MM.1S (cell line): ENCODE measurements around the gene ACTBL2.

ENCODE experiments used
- DNase-seq: peaks from one replicate; pipeline ENCODE4 v3.0.0-alpha.2; 2015
- H2AFZ ChIP-seq: fragments of 300-600 bp; sonication (generic); 2 replicates; pipeline ENCODE4 v1.6.0; 2016; ENCODE audit warnings: antibody characterized with exemption, low read length
- H3F3A ChIP-seq: fragments of 300-600 bp; sonication (generic); 2 replicates; pipeline ENCODE4 v1.6.1; 2016; ENCODE audit warnings: mild to moderate bottlenecking, antibody characterized with exemption, low read length, moderate library complexity, mixed read lengths; ENCODE audit not compliant: insufficient read depth
- H3K27ac ChIP-seq: fragments of 300-600 bp; sonication (generic); 2 replicates; pipeline ENCODE4 v1.5.1; 2016; ENCODE audit warnings: mild to moderate bottlenecking, low read length
- H3K27me3 ChIP-seq: fragments of 300-600 bp; sonication (generic); replicated peaks from 2 replicates; pipeline ENCODE4 v1.6.0; 2016; ENCODE audit warnings: low read length; ENCODE audit not compliant: insufficient read depth
- H3K36me3 ChIP-seq: fragments of 300-600 bp; sonication (generic); replicated peaks from 2 replicates; pipeline ENCODE4 v1.6.1; 2016; ENCODE audit warnings: mild to moderate bottlenecking, low read length, mixed read lengths; ENCODE audit not compliant: insufficient read depth
- H3K4me1 ChIP-seq: fragments of 300-600 bp; sonication (generic); 2 replicates; pipeline ENCODE4 v1.6.1; 2016; ENCODE audit warnings: low read length, mixed read lengths
- H3K4me2 ChIP-seq: fragments of 300-600 bp; sonication (generic); 2 replicates; pipeline ENCODE4 v1.6.0; 2016; ENCODE audit warnings: low read depth, low read length
- H3K4me3 ChIP-seq: fragments of 300-600 bp; sonication (generic); 2 replicates; pipeline ENCODE4 v1.5.1; 2016; ENCODE audit warnings: low read length, mixed read lengths
- H3K79me2 ChIP-seq: fragments of 300-600 bp; sonication (generic); 2 replicates; pipeline ENCODE4 v1.6.1; 2016; ENCODE audit warnings: mixed run types, low read length, mixed read lengths
- H3K9ac ChIP-seq: fragments of 300-600 bp; sonication (generic); 2 replicates; pipeline ENCODE4 v1.6.1; 2016; ENCODE audit warnings: low read length, mixed read lengths
- H3K9me2 ChIP-seq: fragments of 300-600 bp; sonication (generic); replicated peaks from 2 replicates; pipeline ENCODE4 v1.6.1; 2016; ENCODE audit warnings: mild to moderate bottlenecking, low read length, mixed read lengths; ENCODE audit not compliant: insufficient read depth
- H3K9me3 ChIP-seq: fragments of 300-600 bp; sonication (generic); replicated peaks from 2 replicates; pipeline ENCODE4 v1.6.1; 2016; ENCODE audit warnings: mild to moderate bottlenecking, low read length, mixed read lengths; ENCODE audit not compliant: insufficient read depth
- H4K20me1 ChIP-seq: fragments of 300-600 bp; sonication (generic); 2 replicates; pipeline ENCODE4 v1.6.1; 2016; ENCODE audit warnings: mild to moderate bottlenecking, low read length, moderate library complexity, mixed read lengths; ENCODE audit not compliant: insufficient read depth
- EZH2 ChIP-seq: fragments of 300-600 bp; sonication (generic); optimal IDR thresholded peaks from 2 replicates; pipeline ENCODE3; 2017; ENCODE audit warnings: low read depth, mild to moderate bottlenecking, antibody characterized with exemption, low read length, mixed read lengths
- EZH2phosphoT487 ChIP-seq: fragments of 300-600 bp; sonication (generic); IDR thresholded peaks from 2 replicates; pipeline ENCODE4 v1.6.1; 2018; ENCODE audit warnings: antibody characterized with exemption, low read length
- TF ChIP-seq, protein P1 (sequence below): fragments of 300-600 bp; sonication (generic); IDR thresholded peaks from 2 replicates; pipeline ENCODE4 v1.5.1; 2016; ENCODE audit warnings: antibody characterized with exemption, low read length, mixed read lengths

Gene ACTBL2

DNA sequence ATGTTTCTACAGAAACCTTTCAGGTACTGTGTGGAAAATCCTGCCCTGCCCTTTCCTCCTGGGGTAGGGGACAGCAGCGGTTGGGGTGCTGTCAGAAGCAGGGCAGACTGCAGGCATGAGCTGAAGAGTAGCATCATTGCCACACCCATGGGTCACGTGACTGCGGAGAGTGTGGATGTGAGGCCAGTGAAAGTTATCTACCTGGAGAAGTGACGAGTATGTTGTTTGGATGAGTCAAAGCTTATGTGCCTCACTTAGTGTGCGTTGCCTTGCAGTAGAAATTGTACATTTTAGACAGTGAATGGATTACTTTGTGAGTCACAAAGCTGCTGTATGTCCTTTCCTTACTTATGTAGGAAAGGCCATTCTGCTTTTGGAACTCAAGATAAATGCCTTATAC, 21.7 kb upstream of the ACTBL2 start:
- Histone ChIP-seq H3K4me2 (no peak overlapping the region), H3K27ac (no peak overlapping the region), H3F3A (peaks cover 3% of the 10 kb centered on the region; the same call in 1 of the 2 replicates), H2AFZ (no peak overlapping the region), H3K36me3 (no peaks in the 10 kb centered on the region), H3K9me3 (no peaks in the 10 kb centered on the region), H3K4me1 (peaks cover 5% of the 10 kb centered on the region), H3K27me3 (no peaks in the 10 kb centered on the region), H3K79me2 (no peaks in the 10 kb centered on the region), H3K9ac (no peak overlapping the region), H4K20me1 (no peaks in the 10 kb centered on the region), H3K9me2 (no peaks in the 10 kb centered on the region), H3K4me3 (no peak overlapping the region)
- no peak for DNase-seq
- TF ChIP-seq EZH2 (no peak), EZH2phosphoT487 (no peak)
- TF ChIP-seq, protein P1, sequence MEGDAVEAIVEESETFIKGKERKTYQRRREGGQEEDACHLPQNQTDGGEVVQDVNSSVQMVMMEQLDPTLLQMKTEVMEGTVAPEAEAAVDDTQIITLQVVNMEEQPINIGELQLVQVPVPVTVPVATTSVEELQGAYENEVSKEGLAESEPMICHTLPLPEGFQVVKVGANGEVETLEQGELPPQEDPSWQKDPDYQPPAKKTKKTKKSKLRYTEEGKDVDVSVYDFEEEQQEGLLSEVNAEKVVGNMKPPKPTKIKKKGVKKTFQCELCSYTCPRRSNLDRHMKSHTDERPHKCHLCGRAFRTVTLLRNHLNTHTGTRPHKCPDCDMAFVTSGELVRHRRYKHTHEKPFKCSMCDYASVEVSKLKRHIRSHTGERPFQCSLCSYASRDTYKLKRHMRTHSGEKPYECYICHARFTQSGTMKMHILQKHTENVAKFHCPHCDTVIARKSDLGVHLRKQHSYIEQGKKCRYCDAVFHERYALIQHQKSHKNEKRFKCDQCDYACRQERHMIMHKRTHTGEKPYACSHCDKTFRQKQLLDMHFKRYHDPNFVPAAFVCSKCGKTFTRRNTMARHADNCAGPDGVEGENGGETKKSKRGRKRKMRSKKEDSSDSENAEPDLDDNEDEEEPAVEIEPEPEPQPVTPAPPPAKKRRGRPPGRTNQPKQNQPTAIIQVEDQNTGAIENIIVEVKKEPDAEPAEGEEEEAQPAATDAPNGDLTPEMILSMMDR = no peak

DNA sequence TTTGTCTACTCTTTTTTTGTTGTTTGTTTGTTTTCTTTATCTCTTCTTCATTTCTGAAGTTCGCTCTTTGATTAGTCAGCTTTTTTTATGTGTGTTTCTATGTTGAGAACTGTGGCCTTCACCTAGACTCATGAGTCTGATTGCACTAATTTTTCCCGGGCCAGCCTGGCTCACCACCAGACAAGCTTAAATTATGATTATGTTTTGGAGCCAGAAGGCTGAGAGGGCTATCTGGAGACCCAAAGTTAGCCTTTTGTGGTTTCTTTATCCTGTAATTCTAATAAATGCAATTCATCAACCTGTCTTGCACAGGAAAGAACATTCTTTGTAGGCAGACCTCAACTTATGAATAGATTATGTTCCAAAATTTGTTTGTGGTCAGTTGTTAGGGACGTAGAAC, 20.8 kb upstream of the ACTBL2 start:
- Histone ChIP-seq H3K27me3 (no peaks in the 10 kb centered on the region), H3K4me1 (peaks cover 10% of the 10 kb centered on the region), H3K36me3 (no peaks in the 10 kb centered on the region), H3K4me2 (no peak overlapping the region), H3K79me2 (no peaks in the 10 kb centered on the region), H4K20me1 (no peaks in the 10 kb centered on the region), H2AFZ (no peak overlapping the region), H3K27ac (no peak overlapping the region), H3K4me3 (no peak overlapping the region), H3K9ac (no peak overlapping the region), H3K9me3 (no peaks in the 10 kb centered on the region), H3K9me2 (no peaks in the 10 kb centered on the region), H3F3A (peaks cover 12% of the 10 kb centered on the region; the same call in 1 of the 2 replicates)
- TF ChIP-seq, protein P1 = no peak
- TF ChIP-seq EZH2 (no peak), EZH2phosphoT487 (no peak)
- no peak for DNase-seq

DNA sequence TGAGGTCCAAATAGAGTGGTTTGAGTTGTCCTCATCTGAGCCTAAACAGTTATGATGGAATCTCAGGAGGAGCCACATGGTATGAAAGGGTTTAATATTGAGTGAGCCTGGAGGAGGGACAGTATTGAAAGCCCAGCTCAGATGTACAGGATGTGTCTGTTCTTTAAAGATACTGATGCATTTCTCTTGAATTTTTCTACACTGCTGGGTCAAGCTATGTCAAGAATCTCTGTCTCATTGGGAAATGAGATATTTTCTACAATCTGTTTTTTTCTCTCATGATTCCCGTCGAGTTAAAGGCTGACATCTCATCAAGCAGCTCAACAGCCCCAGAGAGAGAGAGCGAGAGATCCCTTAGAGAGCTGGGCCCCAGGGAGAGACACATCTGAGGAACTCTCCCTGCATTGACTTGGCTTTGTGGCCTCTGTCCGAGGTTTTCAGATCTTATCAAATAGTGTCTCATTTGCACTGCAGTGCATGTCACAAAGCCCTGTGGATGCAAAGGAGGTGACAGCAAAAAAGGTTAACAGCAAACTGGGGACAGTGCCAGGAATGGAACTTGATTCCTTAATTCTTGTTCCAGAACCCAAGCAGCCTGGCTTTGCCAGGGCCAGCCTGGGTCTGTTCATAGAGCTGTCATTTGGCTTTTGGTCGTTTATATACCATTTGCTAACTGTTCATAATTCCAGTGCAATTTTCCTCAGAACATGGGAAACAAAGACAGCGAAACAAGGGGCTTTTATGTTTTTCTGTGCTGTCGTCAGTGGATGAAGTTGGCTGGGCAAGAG, 19.0 kb upstream of the ACTBL2 start:
- no peak for DNase-seq
- Histone ChIP-seq H3K9me2 (no peaks in the 10 kb centered on the region), H2AFZ (no peak overlapping the region)

More for the DNA sequence above, 19.0 kb upstream of the ACTBL2 start:
- Histone ChIP-seq H3K27me3 (no peaks in the 10 kb centered on the region), H3K4me1 (peaks cover 15% of the 10 kb centered on the region), H3K4me2 (no peak overlapping the region), H3K79me2 (no peaks in the 10 kb centered on the region), H3K36me3 (no peaks in the 10 kb centered on the region), H3K9ac (no peak overlapping the region), H3K4me3 (no peak overlapping the region), H3K27ac (no peak overlapping the region), H3K9me3 (no peaks in the 10 kb centered on the region), H3F3A (peaks cover 12% of the 10 kb centered on the region; the same call in 1 of the 2 replicates), H4K20me1 (no peaks in the 10 kb centered on the region)
- TF ChIP-seq, protein P1 = no peak
- TF ChIP-seq EZH2 = no peak
